ENCODE measurements around the gene MPP1.

Gene MPP1

GRCh38 chrX:154739952-154740465 lies 65.3 kb downstream of the MPP1 start:
- H3K4me1 ChIP-seq (ENCODE audit: control insufficient read depth, insufficient read depth, low read length): no peaks in the 10 kb centered on the region
- no peaks in the 10 kb centered on the region for H3K36me3 ChIP-seq (ENCODE audit: control insufficient read depth, insufficient read depth, low read length)
- no peak overlapping the region for H3K27ac ChIP-seq (ENCODE audit: low read depth, low read length)
- no peak overlapping the region for H3K9ac ChIP-seq (ENCODE audit: low read depth, low read length)
- H3K4me3 ChIP-seq (ENCODE audit: low read depth, low read length): no peak overlapping the region
- H3K27me3 ChIP-seq (ENCODE audit: control insufficient read depth, insufficient read depth, low read length): no peaks in the 10 kb centered on the region
- peaks cover 42% of the 10 kb centered on the region for H3K9me3 ChIP-seq (ENCODE audit: control insufficient read depth, insufficient read depth, low read length)

GRCh38 chrX:154738011-154738738 lies 67.1 kb downstream of the MPP1 start:
- Histone ChIP-seq H3K27ac (ENCODE audit: low read depth, low read length) (no peak overlapping the region), H3K9ac (ENCODE audit: low read depth, low read length) (no peak overlapping the region), H3K4me1 (ENCODE audit: control insufficient read depth, insufficient read depth, low read length) (no peaks in the 10 kb centered on the region)

GRCh38 chrX:154737136-154737535 lies 68.1 kb downstream of the MPP1 start:
- Histone ChIP-seq H3K9me3 (ENCODE audit: control insufficient read depth, insufficient read depth, low read length) (peaks cover 38% of the 10 kb centered on the region), H3K36me3 (ENCODE audit: control insufficient read depth, insufficient read depth, low read length) (no peaks in the 10 kb centered on the region), H3K27me3 (ENCODE audit: control insufficient read depth, insufficient read depth, low read length) (no peaks in the 10 kb centered on the region), H3K9ac (ENCODE audit: low read depth, low read length) (no peak overlapping the region), H3K27ac (ENCODE audit: low read depth, low read length) (no peak overlapping the region), H3K4me1 (ENCODE audit: control insufficient read depth, insufficient read depth, low read length) (no peaks in the 10 kb centered on the region), H3K4me3 (ENCODE audit: low read depth, low read length) (no peak overlapping the region)

More at GRCh38 chrX:154738011-154738738, 67.1 kb downstream of the MPP1 start:
- Histone ChIP-seq H3K36me3 (ENCODE audit: control insufficient read depth, insufficient read depth, low read length) (no peaks in the 10 kb centered on the region), H3K9me3 (ENCODE audit: control insufficient read depth, insufficient read depth, low read length) (peaks cover 42% of the 10 kb centered on the region), H3K4me3 (ENCODE audit: low read depth, low read length) (no peak overlapping the region), H3K27me3 (ENCODE audit: control insufficient read depth, insufficient read depth, low read length) (no peaks in the 10 kb centered on the region)

- Histone ChIP-seq H3K36me3 (ENCODE audit: control insufficient read depth, insufficient read depth, low read length) (no peaks in the 10 kb centered on the region), H3K27me3 (ENCODE audit: control insufficient read depth, insufficient read depth, low read length) (no peaks in the 10 kb centered on the region), H3K9me3 (ENCODE audit: control insufficient read depth, insufficient read depth, low read length) (peaks cover 46% of the 10 kb centered on the region), H3K27ac (ENCODE audit: low read depth, low read length) (no peak overlapping the region), H3K4me1 (ENCODE audit: control insufficient read depth, insufficient read depth, low read length) (no peaks in the 10 kb centered on the region), H3K9ac (ENCODE audit: low read depth, low read length) (no peak overlapping the region), H3K4me3 (ENCODE audit: low read depth, low read length) (no peak overlapping the region)
These were observed 69.4 kb downstream of the MPP1 start for GRCh38 chrX:154735695-154736393.

- H3K9me3 ChIP-seq (ENCODE audit: control insufficient read depth, insufficient read depth, low read length): peaks cover 42% of the 10 kb centered on the region
- H3K4me3 ChIP-seq (ENCODE audit: low read depth, low read length): no peak overlapping the region
- H3K4me1 ChIP-seq (ENCODE audit: control insufficient read depth, insufficient read depth, low read length): no peaks in the 10 kb centered on the region
- H3K36me3 ChIP-seq (ENCODE audit: control insufficient read depth, insufficient read depth, low read length): no peaks in the 10 kb centered on the region
- H3K27me3 ChIP-seq (ENCODE audit: control insufficient read depth, insufficient read depth, low read length): no peaks in the 10 kb centered on the region
- no peak overlapping the region for H3K27ac ChIP-seq (ENCODE audit: low read depth, low read length)
- H3K9ac ChIP-seq (ENCODE audit: low read depth, low read length): no peak overlapping the region
These were observed 71.1 kb downstream of the MPP1 start for GRCh38 chrX:154734061-154734781.

- H3K4me3 ChIP-seq (ENCODE audit: low read depth, low read length): no peak overlapping the region
- no peak overlapping the region for H3K9ac ChIP-seq (ENCODE audit: low read depth, low read length)
- no peaks in the 10 kb centered on the region for H3K4me1 ChIP-seq (ENCODE audit: control insufficient read depth, insufficient read depth, low read length)
- H3K27me3 ChIP-seq (ENCODE audit: control insufficient read depth, insufficient read depth, low read length): no peaks in the 10 kb centered on the region
- no peak overlapping the region for H3K27ac ChIP-seq (ENCODE audit: low read depth, low read length)
- H3K9me3 ChIP-seq (ENCODE audit: control insufficient read depth, insufficient read depth, low read length): peaks cover 38% of the 10 kb centered on the region
- no peaks in the 10 kb centered on the region for H3K36me3 ChIP-seq (ENCODE audit: control insufficient read depth, insufficient read depth, low read length)
These were observed 72.2 kb downstream of the MPP1 start for GRCh38 chrX:154733066-154733425.

- no peaks in the 10 kb centered on the region for H3K4me1 ChIP-seq (ENCODE audit: control insufficient read depth, insufficient read depth, low read length)
- peaks cover 36% of the 10 kb centered on the region for H3K9me3 ChIP-seq (ENCODE audit: control insufficient read depth, insufficient read depth, low read length)
- no peak overlapping the region for H3K27ac ChIP-seq (ENCODE audit: low read depth, low read length)
- H3K4me3 ChIP-seq (ENCODE audit: low read depth, low read length): no peak overlapping the region
- no peak overlapping the region for H3K9ac ChIP-seq (ENCODE audit: low read depth, low read length)
- H3K36me3 ChIP-seq (ENCODE audit: control insufficient read depth, insufficient read depth, low read length): no peaks in the 10 kb centered on the region
- no peaks in the 10 kb centered on the region for H3K27me3 ChIP-seq (ENCODE audit: control insufficient read depth, insufficient read depth, low read length)
These were observed 72.7 kb downstream of the MPP1 start for GRCh38 chrX:154732421-154733065.

GRCh38 chrX:154731881-154732280 lies 73.4 kb downstream of the MPP1 start:
- Histone ChIP-seq H3K27ac (ENCODE audit: low read depth, low read length) (no peak overlapping the region), H3K4me1 (ENCODE audit: control insufficient read depth, insufficient read depth, low read length) (no peaks in the 10 kb centered on the region), H3K9me3 (ENCODE audit: control insufficient read depth, insufficient read depth, low read length) (peaks cover 37% of the 10 kb centered on the region), H3K36me3 (ENCODE audit: control insufficient read depth, insufficient read depth, low read length) (no peaks in the 10 kb centered on the region), H3K4me3 (ENCODE audit: low read depth, low read length) (no peak overlapping the region), H3K9ac (ENCODE audit: low read depth, low read length) (no peak overlapping the region), H3K27me3 (ENCODE audit: control insufficient read depth, insufficient read depth, low read length) (no peaks in the 10 kb centered on the region)

GRCh38 chrX:154731184-154731583 lies 74.1 kb downstream of the MPP1 start:
- Histone ChIP-seq H3K27me3 (ENCODE audit: control insufficient read depth, insufficient read depth, low read length) (no peaks in the 10 kb centered on the region), H3K36me3 (ENCODE audit: control insufficient read depth, insufficient read depth, low read length) (no peaks in the 10 kb centered on the region), H3K9ac (ENCODE audit: low read depth, low read length) (no peak overlapping the region), H3K27ac (ENCODE audit: low read depth, low read length) (no peak overlapping the region), H3K9me3 (ENCODE audit: control insufficient read depth, insufficient read depth, low read length) (peaks cover 38% of the 10 kb centered on the region), H3K4me3 (ENCODE audit: low read depth, low read length) (no peak overlapping the region), H3K4me1 (ENCODE audit: control insufficient read depth, insufficient read depth, low read length) (no peaks in the 10 kb centered on the region)

GRCh38 chrX:154730253-154730891 lies 74.9 kb downstream of the MPP1 start:
- Histone ChIP-seq H3K9me3 (ENCODE audit: control insufficient read depth, insufficient read depth, low read length) (peaks cover 40% of the 10 kb centered on the region), H3K27me3 (ENCODE audit: control insufficient read depth, insufficient read depth, low read length) (no peaks in the 10 kb centered on the region), H3K36me3 (ENCODE audit: control insufficient read depth, insufficient read depth, low read length) (no peaks in the 10 kb centered on the region), H3K27ac (ENCODE audit: low read depth, low read length) (no peak overlapping the region), H3K4me3 (ENCODE audit: low read depth, low read length) (no peak overlapping the region), H3K9ac (ENCODE audit: low read depth, low read length) (no peak overlapping the region), H3K4me1 (ENCODE audit: control insufficient read depth, insufficient read depth, low read length) (no peaks in the 10 kb centered on the region)
